Spleen (tissue), 11 donors: ENCODE measurements around the gene ADARB1. TPM values are rescaled to one million over a fixed set of nuclear protein-coding genes. Genes with fewer than 3 reads are reported as not detected.

Source experiments
- DNase-seq: peaks from one replicate; pipeline ENCODE4 v3.0.0-alpha.2; 2020
- H3K27ac ChIP-seq, 8 donors: fragments of 200-600 bp; sonication (generic) in 7 of 8; 1 replicate in 4 of 8; 2 replicates in 4 of 8; pipeline versions ENCODE4 v1.5.0 to v1.8.0; 2016 to 2021; ENCODE audit warnings: inconsistent platforms in 4 of 8, mild to moderate bottlenecking in 4 of 8, moderate library complexity in 1 of 8
- H3K27me3 ChIP-seq, 7 donors: fragments of 200-600 bp; sonication (generic) in 6 of 7; replicated peaks in 1 of 7; 1 replicate in 4 of 7; 2 replicates in 3 of 7; pipeline versions ENCODE4 v1.5.0 to v1.8.0; 2016 to 2021; ENCODE audit warnings: inconsistent platforms in 3 of 7, mild to moderate bottlenecking in 1 of 7
- H3K36me3 ChIP-seq, 6 donors: fragments of 200-600 bp; sonication (generic) in 5 of 6; 1 replicate in 4 of 6; 2 replicates in 2 of 6; pipeline versions ENCODE4 v1.5.0 to v1.8.0; 2016 to 2021; ENCODE audit warnings: inconsistent platforms in 2 of 6
- H3K4me1 ChIP-seq, 6 donors: fragments of 200-600 bp; sonication (generic) in 5 of 6; 1 replicate in 3 of 6; 2 replicates in 3 of 6; pipeline versions ENCODE4 v1.5.0 to v1.8.0; 2016 to 2021; ENCODE audit warnings: inconsistent platforms in 3 of 6
- H3K4me3 ChIP-seq, 8 donors: fragments of 200-600 bp; sonication (generic) in 7 of 8; 1 replicate in 4 of 8; 2 replicates in 4 of 8; pipeline versions ENCODE4 v1.5.0 to v1.8.0; 2016 to 2021; ENCODE audit warnings: inconsistent platforms in 4 of 8, mild to moderate bottlenecking in 4 of 8, moderate library complexity in 2 of 8
- H3K9me3 ChIP-seq, 8 donors: fragments of 200-600 bp; sonication (generic) in 7 of 8; 1 replicate in 4 of 8; 2 replicates in 4 of 8; pipeline versions ENCODE4 v1.5.0 to v1.8.0; 2016 to 2021; ENCODE audit warnings: inconsistent platforms in 4 of 8
- CTCF ChIP-seq, 11 experiments: fragments of 200-600 bp in 7 of 11; fragments of 450-650 bp in 4 of 11; sonication (generic) in 4 of 11; IDR thresholded peaks in 8 of 11; conservative IDR thresholded peaks in 3 of 11; 1 replicate in 7 of 11; 2 replicates in 4 of 11; pipeline versions ENCODE4 v1.4.0 to v1.8.0; 2016 to 2021; ENCODE audit warnings: antibody characterized with exemption in 11 of 11, inconsistent platforms in 4 of 11, mild to moderate bottlenecking in 1 of 11
- POLR2A ChIP-seq, 3 donors: fragments of 450-650 bp; IDR thresholded peaks; one replicate each; pipeline ENCODE4 v1.5.1; 2017; ENCODE audit warnings: antibody characterized with exemption in 3 of 3, mild to moderate bottlenecking in 1 of 3
- POLR2AphosphoS5 ChIP-seq, 3 donors: sonication (generic); formaldehyde crosslinking; IDR thresholded peaks; one replicate each; pipeline ENCODE4 v1.5.1; 2017; ENCODE audit warnings: antibody characterized with exemption in 3 of 3
- WGBS, 5 donors: extraction: QIAGEN DNeasy Blood & Tissue Kit in 3 of 5; methylation state at CpG; one replicate each; pipeline versions ENCODE4 v1.1.5 to v1.1.7; 2013 to 2018; 5-methylcytosine and 5-hydroxymethylcytosine counted together
- intact Hi-C: fragments of 100-400 bp; cut with DNase I; formaldehyde crosslinking; loops from one replicate; pipeline ENCODE4 v1.15.0; 2023; ENCODE audit warnings: low total_unique reads
- polyA plus RNA-seq, 3 donors: library from polyadenylated mRNA; stranded (reverse); fragments of 200-250 nt; gene quantifications; one replicate each; pipeline ENCODE4 v1.2.1, GENCODE V29; 2013
- total RNA-seq, 7 donors: library from RNA; depleted of rRNA in 3 of 7; stranded (reverse); fragments of >200 nt in 3 of 7; fragmentation: NEBNext Ultra II Directional in 4 of 7; extraction: Animal tissue kit (Norgen Biotek cat#: 25700) in 4 of 7; gene quantifications; one replicate each; pipeline versions ENCODE4 v1.1.0 to v1.2.1, GENCODE V29; 2016 to 2021
- donor health status: healthy with polysubstance abuse.
- donor health status: DM: no; HTN: no; CAD: no; lungs with moderate emphysema.
- donor health status: DM: no; HTN: no; CAD: no.
- donor health status: Bipolar disorder and iron deficiency.
- donor health status: healthy.
- donor health status: DM: no; HTN: no; CAD: no.
- donor health status: DM: yes; HTN: yes; CAD: no.

ADARB1 gene
- total and polyA plus RNA-seq, 10 donors, result 9.1 to 50.8 (median 29.0) TPM

GRCh38 chr21:45103971-45104520, 29.7 kb downstream of the ADARB1 start:
- Histone ChIP-seq H3K4me1 (peaks cover 35 to 100% (median 66%) of the 10 kb centered on the region in 6 donors), H3K27me3 (no peaks in the 10 kb centered on the region), H3K27ac (peak overlapping the region in 3 of 8 donors; percentile 0 to 54 (median 51)), H3K9me3 (no peaks in the 10 kb centered on the region), H3K4me3 (peak overlapping the region in 1 of 8 donors; percentile 17), H3K36me3 (peaks cover 0 to 8% (median 0%) of the 10 kb centered on the region in 6 donors)
- no peak for DNase-seq
- TF ChIP-seq POLR2AphosphoS5 (IDR thresholded peaks at IDR 0.05) (no peak), CTCF (IDR thresholded peaks at IDR 0.05 in 8 of 11, conservative IDR thresholded peaks at IDR 0.05 in 3 of 11) (no peak), POLR2A (IDR thresholded peaks at IDR 0.05) (no peak)
- intact Hi-C loops, result no loop called here
- WGBS, 5 donors, result 52 to 68% (median 61%) methylated on average over 9 of the region's 9 CpGs

- no peaks in the 10 kb centered on the region for H3K27me3 ChIP-seq
- peak overlapping the region in 2 of 8 donors; percentile 51 to 54 for H3K27ac ChIP-seq
- peak overlapping the region in 1 of 8 donors; percentile 17 for H3K4me3 ChIP-seq
- H3K9me3 ChIP-seq, result no peaks in the 10 kb centered on the region
- no peak for DNase-seq
- TF ChIP-seq POLR2AphosphoS5 (IDR thresholded peaks at IDR 0.05) (peak in 1 of 3 donors; percentile 15), POLR2A (IDR thresholded peaks at IDR 0.05) (no peak)
- 10 to 43% (median 15%) methylated on average over 2 to 3 of the region's 3 CpGs for WGBS, 5 donors
- peaks cover 41 to 100% (median 67%) of the 10 kb centered on the region in 6 donors for H3K4me1 ChIP-seq
- intact Hi-C loops, result no loop called here
- peaks cover 0 to 8% (median 0%) of the 10 kb centered on the region in 6 donors for H3K36me3 ChIP-seq
These were observed 30.2 kb downstream of the ADARB1 start for GRCh38 chr21:45104560-45104959.

GRCh38 chr21:45105906-45106485, 31.6 kb downstream of the ADARB1 start:
- Histone ChIP-seq H3K36me3 (peaks cover 0 to 2% (median 0%) of the 10 kb centered on the region in 6 donors), H3K9me3 (no peaks in the 10 kb centered on the region), H3K27me3 (no peaks in the 10 kb centered on the region), H3K4me1 (peaks cover 47 to 100% (median 75%) of the 10 kb centered on the region in 6 donors), H3K4me3 (no peak overlapping the region), H3K27ac (no peak overlapping the region)
- intact Hi-C loops, result no loop called here
- no peak for DNase-seq
- WGBS, 5 donors, result 75 to 85% (median 76%) methylated on average over 7 of the region's 7 CpGs
- TF ChIP-seq POLR2A (IDR thresholded peaks at IDR 0.05) (no peak), CTCF (IDR thresholded peaks at IDR 0.05 in 8 of 11, conservative IDR thresholded peaks at IDR 0.05 in 3 of 11) (no peak), POLR2AphosphoS5 (IDR thresholded peaks at IDR 0.05) (no peak)

GRCh38 chr21:45108034-45108790, 33.8 kb downstream of the ADARB1 start:
- no peaks in the 10 kb centered on the region for H3K9me3 ChIP-seq
- no peaks in the 10 kb centered on the region for H3K27me3 ChIP-seq
- 93 to 97% (median 95%) methylated on average over 6 of the region's 6 CpGs for WGBS, 5 donors
- H3K4me1 ChIP-seq, result peaks cover 45 to 99% (median 74%) of the 10 kb centered on the region in 6 donors
- H3K36me3 ChIP-seq, result no peaks in the 10 kb centered on the region
- DNase-seq, result no peak
- intact Hi-C loops, result no loop called here
- TF ChIP-seq CTCF (IDR thresholded peaks at IDR 0.05 in 8 of 11, conservative IDR thresholded peaks at IDR 0.05 in 3 of 11) (no peak), POLR2A (IDR thresholded peaks at IDR 0.05) (no peak), POLR2AphosphoS5 (IDR thresholded peaks at IDR 0.05) (no peak)
- no peak overlapping the region for H3K4me3 ChIP-seq
- H3K27ac ChIP-seq, result no peak overlapping the region
